ENCODE measurements around the gene DAAM1. TPM values are rescaled to one million over a fixed set of nuclear protein-coding genes. Genes with fewer than 3 reads are reported as not detected.

DAAM1 gene
- total and polyA plus RNA-seq, 2 donors from 2014 or later = 5.3 to 47.8 TPM

DNA sequence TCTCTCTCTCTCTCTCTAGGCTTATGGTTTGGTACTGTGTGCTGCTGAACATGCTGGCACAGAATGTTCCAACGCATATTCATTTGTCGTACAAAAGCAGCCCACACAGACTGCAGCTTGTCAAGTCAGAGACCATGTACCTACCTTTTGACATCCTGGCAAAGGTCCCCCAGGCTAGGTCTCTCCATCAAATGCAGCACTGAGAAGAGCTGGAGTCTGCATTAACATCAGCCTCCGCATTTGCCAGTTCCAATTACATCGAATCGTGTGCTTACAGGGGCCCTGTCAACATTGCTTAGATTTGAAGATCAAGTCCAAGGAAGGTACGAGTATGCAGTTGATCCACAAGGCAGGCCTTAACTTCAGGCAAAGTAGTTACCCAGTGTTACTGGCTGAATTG, 228.8 kb downstream of the DAAM1 start:
- no peak overlapping the region for H3K4me3 ChIP-seq (ENCODE audit: low read length in 3 of 3)
- H3K9ac ChIP-seq (ENCODE audit: low read length in 3 of 3) = no peak overlapping the region
- no peaks in the 10 kb centered on the region for H3K4me1 ChIP-seq (ENCODE audit: control insufficient read depth in 2 of 3, insufficient read depth in 2 of 3, low read depth in 1 of 3, low read length in 3 of 3)
- intact Hi-C loops (cut with DNase I) = no loop called here
- H3K36me3 ChIP-seq (ENCODE audit: control insufficient read depth in 2 of 3, insufficient read depth in 3 of 3, low read length in 3 of 3) = no peaks in the 10 kb centered on the region
- TF ChIP-seq, protein P1, sequence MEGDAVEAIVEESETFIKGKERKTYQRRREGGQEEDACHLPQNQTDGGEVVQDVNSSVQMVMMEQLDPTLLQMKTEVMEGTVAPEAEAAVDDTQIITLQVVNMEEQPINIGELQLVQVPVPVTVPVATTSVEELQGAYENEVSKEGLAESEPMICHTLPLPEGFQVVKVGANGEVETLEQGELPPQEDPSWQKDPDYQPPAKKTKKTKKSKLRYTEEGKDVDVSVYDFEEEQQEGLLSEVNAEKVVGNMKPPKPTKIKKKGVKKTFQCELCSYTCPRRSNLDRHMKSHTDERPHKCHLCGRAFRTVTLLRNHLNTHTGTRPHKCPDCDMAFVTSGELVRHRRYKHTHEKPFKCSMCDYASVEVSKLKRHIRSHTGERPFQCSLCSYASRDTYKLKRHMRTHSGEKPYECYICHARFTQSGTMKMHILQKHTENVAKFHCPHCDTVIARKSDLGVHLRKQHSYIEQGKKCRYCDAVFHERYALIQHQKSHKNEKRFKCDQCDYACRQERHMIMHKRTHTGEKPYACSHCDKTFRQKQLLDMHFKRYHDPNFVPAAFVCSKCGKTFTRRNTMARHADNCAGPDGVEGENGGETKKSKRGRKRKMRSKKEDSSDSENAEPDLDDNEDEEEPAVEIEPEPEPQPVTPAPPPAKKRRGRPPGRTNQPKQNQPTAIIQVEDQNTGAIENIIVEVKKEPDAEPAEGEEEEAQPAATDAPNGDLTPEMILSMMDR (IDR thresholded peaks at IDR 0.05; ENCODE audit: borderline replicate concordance, extremely low read depth, insufficient read depth) = no peak
- H3K27me3 ChIP-seq (ENCODE audit: control insufficient read depth, insufficient read depth, low read length) = no peaks in the 10 kb centered on the region
- FAIRE-seq (no peak), DNase-seq (no peak)
- no peak overlapping the region for H3K27ac ChIP-seq (ENCODE audit: low read depth in 2 of 2, low read length in 2 of 2)
- no peaks in the 10 kb centered on the region for H3K9me3 ChIP-seq (ENCODE audit: control insufficient read depth in 2 of 3, insufficient read depth in 1 of 3, low read length in 3 of 3)

DNA sequence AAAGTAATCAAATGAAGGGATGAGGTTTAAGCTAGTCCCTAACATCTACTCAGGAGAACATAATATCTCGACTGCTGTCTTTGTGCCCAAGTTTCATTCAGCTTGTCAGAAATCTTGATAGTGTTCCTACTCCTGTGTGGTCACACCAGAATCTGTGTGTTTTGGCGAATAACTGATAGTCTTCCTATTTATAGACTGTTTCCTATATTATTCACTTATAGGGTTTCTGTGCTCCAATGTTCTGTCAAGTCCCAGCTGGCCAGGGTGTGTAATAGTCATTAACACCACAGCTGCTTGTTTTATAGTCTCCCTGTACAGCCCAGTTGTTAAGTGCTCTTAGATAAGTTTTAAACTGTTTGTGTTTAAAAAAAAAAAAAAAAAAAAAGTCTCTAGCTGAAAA, 230.8 kb downstream of the DAAM1 start:
- peak in 3 of 5 donors; percentile 20 to 89 (median 62) for DNase-seq
- H3K9me3 ChIP-seq (ENCODE audit: control insufficient read depth in 2 of 3, insufficient read depth in 1 of 3, low read length in 3 of 3) = no peaks in the 10 kb centered on the region
- intact Hi-C loops (cut with DNase I) = no loop called here
- H3K9ac ChIP-seq (ENCODE audit: low read length in 3 of 3) = no peak overlapping the region
- H3K4me3 ChIP-seq (ENCODE audit: low read length in 3 of 3) = no peak overlapping the region
- H3K27me3 ChIP-seq (ENCODE audit: control insufficient read depth, insufficient read depth, low read length) = no peaks in the 10 kb centered on the region
- no peaks in the 10 kb centered on the region for H3K4me1 ChIP-seq (ENCODE audit: control insufficient read depth in 2 of 3, insufficient read depth in 2 of 3, low read depth in 1 of 3, low read length in 3 of 3)
- TF ChIP-seq, protein P1 (IDR thresholded peaks at IDR 0.05; ENCODE audit: borderline replicate concordance, extremely low read depth, insufficient read depth) = no peak
- no peak for FAIRE-seq
- no peaks in the 10 kb centered on the region for H3K36me3 ChIP-seq (ENCODE audit: control insufficient read depth in 2 of 3, insufficient read depth in 3 of 3, low read length in 3 of 3)
- no peak overlapping the region for H3K27ac ChIP-seq (ENCODE audit: low read depth in 2 of 2, low read length in 2 of 2)
